HepG2 (cell line): ENCODE measurements around the gene TMEM236.

Source experiments
- CBX1 ChIP-seq: IDR thresholded peaks from one replicate; pipeline ENCODE4 v1.6.1; 2016; ENCODE audit warnings: antibody characterized with exemption, low read depth
- HNRNPLL ChIP-seq: fragments of 200-400 bp; formaldehyde crosslinking; IDR thresholded peaks from 2 replicates; pipeline ENCODE4 v1.6.1; 2017; ENCODE audit warnings: mild to moderate bottlenecking, low read depth, low read length; ENCODE audit not compliant: poor library complexity, severe bottlenecking
- MIER2 ChIP-seq: IDR thresholded peaks from 2 replicates; pipeline ENCODE4 v1.6.1; 2016; ENCODE audit warnings: missing biosample characterization, missing genetic modification reagents
- MYNN ChIP-seq: sonication (generic); formaldehyde crosslinking; IDR thresholded peaks from 2 replicates; pipeline ENCODE4 v1.4.0; 2020; ENCODE audit warnings: mild to moderate bottlenecking, low read depth, missing genetic modification reagents
- SMYD3 ChIP-seq: sonication (generic); formaldehyde crosslinking; IDR thresholded peaks from 2 replicates; pipeline ENCODE4 v1.8.1; 2023; ENCODE audit warnings: mild to moderate bottlenecking, missing genetic modification reagents
- ZNF207 ChIP-seq: fragments of 450-650 bp; IDR thresholded peaks from 2 replicates; pipeline ENCODE4 v1.6.1; 2016; ENCODE audit warnings: antibody characterized with exemption, borderline replicate concordance
- TF ChIP-seq, protein P1 (sequence below): sonication (generic); formaldehyde crosslinking; IDR thresholded peaks from 2 replicates; pipeline ENCODE4 v1.4.0; 2020; ENCODE audit warnings: missing genetic modification reagents, borderline replicate concordance
- TF ChIP-seq, protein P2 (sequence below): sonication (generic); formaldehyde crosslinking; IDR thresholded peaks from 2 replicates; pipeline ENCODE4 v1.5.0; 2020; ENCODE audit warnings: mild to moderate bottlenecking, missing genetic modification reagents, moderate library complexity

DNA sequence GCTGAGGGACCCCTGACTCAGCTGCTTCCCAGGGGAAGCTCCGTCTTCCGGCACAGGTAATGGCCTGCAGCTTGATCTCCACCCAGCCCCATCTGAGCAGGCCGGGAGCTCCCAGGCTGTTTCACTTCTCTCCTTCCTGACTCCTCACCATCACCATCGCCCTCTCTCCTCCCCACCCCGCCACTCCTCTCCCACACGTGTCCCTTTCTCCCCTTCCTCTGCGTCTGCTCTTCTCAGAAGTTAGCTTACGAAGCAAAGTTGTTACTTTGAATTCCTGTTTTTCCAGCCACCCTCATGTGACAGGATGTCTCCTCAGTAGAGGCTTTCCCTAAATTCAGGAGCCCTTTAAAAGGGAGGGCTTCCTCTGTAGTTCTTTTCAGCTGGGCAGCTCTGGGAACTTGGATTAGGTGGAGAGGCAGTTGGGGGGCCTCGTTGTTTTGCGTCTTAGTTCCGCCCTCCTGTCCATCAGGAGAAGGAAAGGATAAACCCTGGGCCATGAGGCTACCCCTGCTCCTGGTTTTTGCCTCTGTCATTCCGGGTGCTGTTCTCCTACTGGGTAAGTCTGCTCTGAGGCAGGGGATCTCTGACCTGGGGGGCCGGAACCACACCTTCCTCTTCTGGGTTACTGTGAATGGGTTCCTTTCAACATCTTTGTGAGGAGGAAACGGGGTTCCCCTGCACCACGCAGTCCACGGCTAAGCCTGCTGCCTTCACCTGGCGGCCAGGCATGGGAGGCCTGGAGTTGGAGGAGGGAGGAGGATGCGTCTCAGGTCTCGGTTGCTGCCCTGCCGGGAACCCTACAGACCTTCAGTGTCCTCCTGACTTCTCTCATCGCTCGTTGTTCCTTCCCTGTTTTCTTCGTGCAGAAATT lies 57.2 kb downstream of the TMEM236 start, which contains the start of gene MRC1:
- TF ChIP-seq, protein P1, sequence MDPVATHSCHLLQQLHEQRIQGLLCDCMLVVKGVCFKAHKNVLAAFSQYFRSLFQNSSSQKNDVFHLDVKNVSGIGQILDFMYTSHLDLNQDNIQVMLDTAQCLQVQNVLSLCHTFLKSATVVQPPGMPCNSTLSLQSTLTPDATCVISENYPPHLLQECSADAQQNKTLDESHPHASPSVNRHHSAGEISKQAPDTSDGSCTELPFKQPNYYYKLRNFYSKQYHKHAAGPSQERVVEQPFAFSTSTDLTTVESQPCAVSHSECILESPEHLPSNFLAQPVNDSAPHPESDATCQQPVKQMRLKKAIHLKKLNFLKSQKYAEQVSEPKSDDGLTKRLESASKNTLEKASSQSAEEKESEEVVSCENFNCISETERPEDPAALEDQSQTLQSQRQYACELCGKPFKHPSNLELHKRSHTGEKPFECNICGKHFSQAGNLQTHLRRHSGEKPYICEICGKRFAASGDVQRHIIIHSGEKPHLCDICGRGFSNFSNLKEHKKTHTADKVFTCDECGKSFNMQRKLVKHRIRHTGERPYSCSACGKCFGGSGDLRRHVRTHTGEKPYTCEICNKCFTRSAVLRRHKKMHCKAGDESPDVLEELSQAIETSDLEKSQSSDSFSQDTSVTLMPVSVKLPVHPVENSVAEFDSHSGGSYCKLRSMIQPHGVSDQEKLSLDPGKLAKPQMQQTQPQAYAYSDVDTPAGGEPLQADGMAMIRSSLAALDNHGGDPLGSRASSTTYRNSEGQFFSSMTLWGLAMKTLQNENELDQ (CRISPR knock-in tag) = no peak
- TF ChIP-seq, protein P2, sequence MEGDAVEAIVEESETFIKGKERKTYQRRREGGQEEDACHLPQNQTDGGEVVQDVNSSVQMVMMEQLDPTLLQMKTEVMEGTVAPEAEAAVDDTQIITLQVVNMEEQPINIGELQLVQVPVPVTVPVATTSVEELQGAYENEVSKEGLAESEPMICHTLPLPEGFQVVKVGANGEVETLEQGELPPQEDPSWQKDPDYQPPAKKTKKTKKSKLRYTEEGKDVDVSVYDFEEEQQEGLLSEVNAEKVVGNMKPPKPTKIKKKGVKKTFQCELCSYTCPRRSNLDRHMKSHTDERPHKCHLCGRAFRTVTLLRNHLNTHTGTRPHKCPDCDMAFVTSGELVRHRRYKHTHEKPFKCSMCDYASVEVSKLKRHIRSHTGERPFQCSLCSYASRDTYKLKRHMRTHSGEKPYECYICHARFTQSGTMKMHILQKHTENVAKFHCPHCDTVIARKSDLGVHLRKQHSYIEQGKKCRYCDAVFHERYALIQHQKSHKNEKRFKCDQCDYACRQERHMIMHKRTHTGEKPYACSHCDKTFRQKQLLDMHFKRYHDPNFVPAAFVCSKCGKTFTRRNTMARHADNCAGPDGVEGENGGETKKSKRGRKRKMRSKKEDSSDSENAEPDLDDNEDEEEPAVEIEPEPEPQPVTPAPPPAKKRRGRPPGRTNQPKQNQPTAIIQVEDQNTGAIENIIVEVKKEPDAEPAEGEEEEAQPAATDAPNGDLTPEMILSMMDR (CRISPR knock-in tag) = no peak
- TF ChIP-seq SMYD3 (CRISPR knock-in tag) (no peak), MIER2 (CRISPR knock-in tag) (no peak), MYNN (no peak), HNRNPLL (no peak), CBX1 (no peak), ZNF207 (no peak)
